Measurements from ENCODE around the gene RNF111. TPM values are rescaled to one million over a fixed set of nuclear protein-coding genes. Genes with fewer than 3 reads are reported as not detected.

The RNF111 gene
- total RNA-seq, 2 experiments from 2014 or later: 22.6 to 25.0 TPM

DNA sequence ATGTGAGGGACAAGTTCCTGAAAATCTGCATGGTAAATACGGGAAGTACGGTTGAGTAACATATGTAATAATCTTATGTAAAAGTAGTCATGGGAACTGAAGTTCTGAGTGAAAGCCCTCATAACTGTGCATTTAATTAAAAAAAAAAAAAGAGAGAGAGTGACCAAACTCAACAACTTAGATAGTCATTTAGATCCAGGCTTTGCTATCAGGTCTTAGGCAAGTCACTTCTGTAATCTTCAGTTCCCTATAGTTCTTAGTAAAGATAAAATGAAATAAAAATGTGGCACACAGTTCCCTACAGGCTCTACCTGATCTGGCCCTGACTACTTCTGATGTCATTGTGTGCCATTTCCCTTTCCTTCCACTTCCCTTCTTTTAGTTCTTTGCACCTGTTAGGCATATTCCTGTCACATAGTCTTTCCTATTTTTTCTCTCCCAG lies 15.0 kb downstream of the RNF111 start:
- no peak overlapping the region for H3K27ac Mint-ChIP-seq

DNA sequence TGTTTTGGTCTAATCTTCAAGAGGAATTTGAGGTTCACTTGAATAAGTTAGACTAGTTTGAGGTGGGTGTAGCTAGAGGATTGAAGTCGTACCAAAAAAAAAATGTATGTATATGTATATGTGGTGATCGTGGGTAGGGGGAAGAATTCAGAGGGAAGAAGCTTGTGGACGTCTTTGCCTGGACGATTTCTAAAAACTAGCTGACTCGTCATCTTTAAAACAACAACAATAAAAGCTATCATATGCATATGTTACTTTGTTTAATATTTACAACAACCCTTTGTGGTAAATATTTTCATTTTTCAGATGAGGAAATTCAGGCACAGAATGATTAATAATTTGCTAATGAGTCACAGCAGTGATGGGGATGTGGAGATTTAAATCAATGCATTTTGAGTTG lies 18.1 kb downstream of the RNF111 start:
- H3K27me3 Mint-ChIP-seq: no peaks in the 10 kb centered on the region
- no peak for DNase-seq
- no peak overlapping the region for H3K4me3 Mint-ChIP-seq
- intact Hi-C loops (cut with micrococcal nuclease): no loop called here
- H3K9me3 Mint-ChIP-seq: no peaks in the 10 kb centered on the region
- ChIA-PET CTCF (interaction anchor here (0.6 kb wide), 1 partner anchor 557 kb away, joined by 3 read pairs; no protein-coding TSS in a partner anchor), POLR2A (no interaction called here)
- H3K4me1 Mint-ChIP-seq (ENCODE audit: low read depth): peaks cover 32% of the 10 kb centered on the region
- peaks cover 15% of the 10 kb centered on the region for H3K36me3 Mint-ChIP-seq
- H3K27ac Mint-ChIP-seq: no peak overlapping the region

More for the DNA sequence above, 15.0 kb downstream of the RNF111 start:
- peaks cover 41% of the 10 kb centered on the region for H3K4me1 Mint-ChIP-seq (ENCODE audit: low read depth)
- ChIA-PET POLR2A (no interaction called here), CTCF (no interaction called here)
- H3K27me3 Mint-ChIP-seq: no peaks in the 10 kb centered on the region
- DNase-seq: no peak
- intact Hi-C loops (cut with micrococcal nuclease): no loop called here
- no peak overlapping the region for H3K4me3 Mint-ChIP-seq
- H3K9me3 Mint-ChIP-seq: no peaks in the 10 kb centered on the region
- peaks cover 15% of the 10 kb centered on the region for H3K36me3 Mint-ChIP-seq

DNA sequence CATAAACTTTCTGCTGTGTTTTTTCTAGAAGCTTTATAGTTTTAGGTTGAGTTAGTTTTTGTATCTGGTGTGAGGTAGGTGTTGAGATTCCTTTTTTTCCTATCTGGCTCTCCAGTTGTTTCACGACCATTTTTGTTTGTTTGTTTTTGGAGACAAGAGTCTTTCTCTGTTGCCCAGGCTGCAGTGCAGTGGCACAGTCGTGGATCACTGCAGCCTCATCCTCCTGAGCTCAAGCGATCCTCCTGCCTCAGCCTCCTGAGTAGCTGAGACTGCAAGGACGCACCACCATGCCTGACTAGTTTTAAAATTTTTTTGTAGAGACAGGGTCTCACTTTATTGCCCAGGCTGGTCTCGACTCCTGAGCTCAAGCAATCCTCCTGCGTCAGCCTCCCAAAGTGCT lies 20.6 kb downstream of the RNF111 start:
- no peak overlapping the region for H3K4me3 Mint-ChIP-seq
- no peaks in the 10 kb centered on the region for H3K9me3 Mint-ChIP-seq
- no peak overlapping the region for H3K27ac Mint-ChIP-seq
- peaks cover 27% of the 10 kb centered on the region for H3K4me1 Mint-ChIP-seq (ENCODE audit: low read depth)
- DNase-seq: no peak
- intact Hi-C loops (cut with micrococcal nuclease): no loop called here
- CTCF ChIA-PET: no interaction called here
- no peaks in the 10 kb centered on the region for H3K27me3 Mint-ChIP-seq
- POLR2A ChIA-PET: no interaction called here
- peaks cover 18% of the 10 kb centered on the region for H3K36me3 Mint-ChIP-seq

DNA sequence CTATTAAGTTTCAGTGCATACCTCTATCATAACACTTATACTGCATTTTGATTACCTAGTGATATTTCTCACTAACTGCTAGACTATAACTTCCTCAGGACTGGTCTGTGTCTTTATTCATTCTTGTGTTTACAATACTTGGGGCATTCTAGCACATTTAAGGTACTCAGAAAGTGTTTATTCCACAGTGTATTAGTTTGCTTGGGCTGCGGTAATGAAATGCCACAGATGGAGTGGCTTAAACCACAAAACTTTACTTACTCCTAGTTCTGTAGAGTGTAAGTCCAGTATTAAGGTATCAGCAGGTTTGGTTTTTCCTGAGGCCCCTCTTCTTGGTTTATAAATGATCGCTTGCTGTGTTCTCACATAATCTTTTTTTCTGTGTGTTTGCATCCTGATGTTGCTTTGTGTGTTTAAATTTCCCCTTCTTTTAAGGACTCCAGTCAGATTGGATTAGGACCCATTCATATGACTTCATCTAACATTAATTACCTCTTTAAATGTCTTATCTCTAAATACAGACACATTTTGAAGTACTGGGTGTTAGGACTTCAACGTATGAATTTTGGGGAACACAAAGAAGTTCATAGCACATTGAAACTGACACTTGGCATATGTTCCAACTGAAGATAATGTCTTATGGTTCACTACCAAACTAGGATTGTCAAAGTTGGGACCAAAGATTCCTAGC lies 23.9 kb downstream of the RNF111 start:
- Mint-ChIP-seq H3K27me3 (no peaks in the 10 kb centered on the region), H3K4me3 (no peak overlapping the region), H3K4me1 (ENCODE audit: low read depth) (peaks cover 25% of the 10 kb centered on the region), H3K27ac (no peak overlapping the region), H3K36me3 (peaks cover 9% of the 10 kb centered on the region), H3K9me3 (no peaks in the 10 kb centered on the region)
- POLR2A ChIA-PET: no interaction called here
- CTCF ChIA-PET: no interaction called here
- no peak for DNase-seq
- intact Hi-C loops (cut with micrococcal nuclease): no loop called here

DNA sequence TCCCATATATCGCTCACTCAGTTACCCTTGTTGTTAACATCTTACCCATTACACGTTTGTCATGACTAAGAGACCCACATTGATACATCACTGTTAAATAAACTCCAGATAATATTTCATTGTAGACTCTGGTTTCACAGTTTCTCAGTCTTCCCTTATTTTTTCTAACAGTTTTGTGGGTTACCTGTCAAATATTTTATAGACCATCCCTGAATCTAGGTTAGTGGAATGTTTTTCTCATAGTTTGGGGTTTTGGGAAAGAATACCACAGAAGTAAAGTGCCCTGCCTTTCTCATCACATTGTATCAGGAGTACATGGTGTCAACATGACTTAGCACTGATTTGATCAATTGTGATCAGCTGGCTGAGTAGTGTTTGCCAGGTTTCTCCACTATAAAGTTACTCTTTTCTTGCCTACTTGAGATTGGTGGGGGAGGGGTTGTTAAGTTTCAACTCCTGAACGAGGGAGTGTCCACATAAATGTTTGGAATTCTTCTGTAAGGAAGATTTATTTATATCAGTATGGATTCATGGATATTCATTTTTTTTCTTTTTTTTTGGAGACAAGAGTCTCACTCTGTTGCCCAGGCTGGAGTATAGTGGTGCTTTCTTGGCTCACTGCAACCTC lies 25.9 kb downstream of the RNF111 start:
- H3K27me3 Mint-ChIP-seq: no peaks in the 10 kb centered on the region
- ChIA-PET CTCF (interaction anchor here (0.6 kb wide), 1 partner anchor 576 kb away, joined by 3 read pairs; no protein-coding TSS in a partner anchor), POLR2A (no interaction called here)
- no peak overlapping the region for H3K4me3 Mint-ChIP-seq
- DNase-seq: no peak
- intact Hi-C loops (cut with micrococcal nuclease): no loop called here
- no peaks in the 10 kb centered on the region for H3K9me3 Mint-ChIP-seq
- no peak overlapping the region for H3K27ac Mint-ChIP-seq
- H3K36me3 Mint-ChIP-seq: peaks cover 9% of the 10 kb centered on the region
- peaks cover 18% of the 10 kb centered on the region for H3K4me1 Mint-ChIP-seq (ENCODE audit: low read depth)

DNA sequence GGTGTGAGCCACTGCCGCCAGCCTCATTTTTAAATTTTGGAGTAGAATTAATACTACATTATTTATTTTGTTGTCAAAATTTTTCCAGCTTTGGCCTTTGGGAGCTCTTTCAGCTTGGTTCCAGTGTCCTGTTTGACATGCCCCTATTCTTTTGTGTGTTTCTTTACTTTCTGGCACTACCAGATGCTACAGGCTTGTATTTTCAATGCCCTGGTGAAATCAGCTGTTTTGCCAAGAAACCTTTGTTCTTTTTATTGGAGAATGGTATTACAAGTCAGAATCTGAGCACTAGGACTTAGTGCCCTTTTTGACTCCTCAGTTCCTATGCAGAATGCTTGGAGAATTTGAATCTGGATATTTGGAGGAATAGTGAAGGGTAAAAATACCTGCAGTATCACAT lies 26.6 kb downstream of the RNF111 start:
- POLR2A ChIA-PET: no interaction called here

DNA sequence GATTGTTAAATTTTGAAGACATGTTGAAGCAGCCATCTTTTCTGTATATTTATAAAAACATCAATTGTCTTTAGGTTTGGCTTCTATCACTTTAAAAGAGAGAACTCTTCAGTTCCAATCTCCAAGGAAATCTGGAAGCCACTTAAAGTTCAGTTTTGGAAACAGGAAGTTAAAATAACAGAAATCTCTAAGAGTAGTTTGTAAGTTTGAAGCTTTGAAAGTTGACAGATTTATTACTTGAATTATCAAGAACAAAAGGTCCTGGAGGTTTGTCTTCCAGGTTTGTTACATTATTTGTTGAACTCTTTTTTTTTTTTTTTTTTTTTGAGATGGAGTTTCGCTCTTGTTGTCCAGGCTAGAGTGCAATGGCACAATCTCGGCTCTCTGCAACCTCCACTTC lies 30.0 kb downstream of the RNF111 start:
- ChIA-PET POLR2A (no interaction called here), CTCF (no interaction called here)
- no peak overlapping the region for H3K27ac Mint-ChIP-seq
- H3K36me3 Mint-ChIP-seq: peaks cover 8% of the 10 kb centered on the region
- intact Hi-C loops (cut with micrococcal nuclease): no loop called here
- no peaks in the 10 kb centered on the region for H3K27me3 Mint-ChIP-seq
- no peak for DNase-seq
- H3K4me3 Mint-ChIP-seq: no peak overlapping the region
- peaks cover 15% of the 10 kb centered on the region for H3K4me1 Mint-ChIP-seq (ENCODE audit: low read depth)
- no peaks in the 10 kb centered on the region for H3K9me3 Mint-ChIP-seq

More for the DNA sequence above, 26.6 kb downstream of the RNF111 start:
- no peak overlapping the region for H3K27ac Mint-ChIP-seq
- CTCF ChIA-PET: no interaction called here
- H3K4me3 Mint-ChIP-seq: no peak overlapping the region
- no peak for DNase-seq
- intact Hi-C loops (cut with micrococcal nuclease): no loop called here
- no peaks in the 10 kb centered on the region for H3K9me3 Mint-ChIP-seq
- H3K4me1 Mint-ChIP-seq (ENCODE audit: low read depth): peaks cover 18% of the 10 kb centered on the region
- H3K27me3 Mint-ChIP-seq: no peaks in the 10 kb centered on the region
- H3K36me3 Mint-ChIP-seq: peaks cover 9% of the 10 kb centered on the region

DNA sequence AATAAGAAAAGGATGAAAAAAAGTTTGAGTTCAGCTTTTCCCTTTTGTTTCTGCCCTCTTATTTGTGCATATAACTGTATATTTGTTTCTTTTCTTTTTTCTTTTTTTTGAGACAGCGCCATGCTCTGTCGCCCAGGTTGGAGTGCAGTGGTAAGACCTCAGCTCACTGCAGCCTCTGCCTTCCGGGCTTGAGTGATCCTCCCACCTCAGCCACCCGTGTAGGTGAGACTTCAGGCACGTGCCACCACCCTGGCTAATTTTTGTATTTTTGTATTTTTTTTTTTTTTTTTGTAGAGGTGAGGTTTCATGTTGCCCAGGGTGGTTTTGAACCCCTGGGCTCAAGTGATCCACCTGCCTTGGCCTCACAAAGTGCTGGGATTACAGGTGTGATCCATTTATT lies 31.4 kb downstream of the RNF111 start:
- Mint-ChIP-seq H3K9me3 (no peaks in the 10 kb centered on the region), H3K27ac (no peak overlapping the region), H3K4me1 (ENCODE audit: low read depth) (peaks cover 10% of the 10 kb centered on the region), H3K27me3 (no peaks in the 10 kb centered on the region), H3K36me3 (peaks cover 8% of the 10 kb centered on the region), H3K4me3 (no peak overlapping the region)
- intact Hi-C loops (cut with micrococcal nuclease): no loop called here
- no peak for DNase-seq
- ChIA-PET CTCF (interaction anchor here (0.7 kb wide), 1 partner anchor 8 kb away, joined by 4 read pairs; no protein-coding TSS in a partner anchor), POLR2A (no interaction called here)

DNA sequence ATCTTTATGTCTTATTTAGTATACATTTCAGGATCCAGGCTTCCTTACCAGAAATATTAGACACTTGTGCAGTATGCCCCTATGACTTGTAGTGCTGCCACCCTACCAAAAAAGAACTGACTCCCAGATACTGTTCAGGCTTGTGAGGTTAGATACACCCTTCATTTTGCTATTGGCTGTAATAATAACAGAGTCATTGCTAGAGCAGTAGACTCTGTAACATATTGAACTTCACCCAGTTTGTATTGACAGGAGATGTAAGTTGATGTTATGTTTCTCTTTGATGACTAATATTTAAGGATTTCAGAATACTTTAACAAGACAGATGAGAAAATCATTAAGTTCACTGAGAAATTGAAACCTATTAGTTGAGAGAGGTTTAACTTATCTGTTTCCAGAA lies 32.9 kb downstream of the RNF111 start:
- intact Hi-C loops (cut with micrococcal nuclease): no loop called here
- Mint-ChIP-seq H3K27ac (no peak overlapping the region), H3K27me3 (no peaks in the 10 kb centered on the region), H3K9me3 (no peaks in the 10 kb centered on the region), H3K4me1 (ENCODE audit: low read depth) (peaks cover 9% of the 10 kb centered on the region), H3K36me3 (peaks cover 9% of the 10 kb centered on the region), H3K4me3 (no peak overlapping the region)
- CTCF ChIA-PET: no interaction called here
- no peak for DNase-seq
- POLR2A ChIA-PET: no interaction called here

DNA sequence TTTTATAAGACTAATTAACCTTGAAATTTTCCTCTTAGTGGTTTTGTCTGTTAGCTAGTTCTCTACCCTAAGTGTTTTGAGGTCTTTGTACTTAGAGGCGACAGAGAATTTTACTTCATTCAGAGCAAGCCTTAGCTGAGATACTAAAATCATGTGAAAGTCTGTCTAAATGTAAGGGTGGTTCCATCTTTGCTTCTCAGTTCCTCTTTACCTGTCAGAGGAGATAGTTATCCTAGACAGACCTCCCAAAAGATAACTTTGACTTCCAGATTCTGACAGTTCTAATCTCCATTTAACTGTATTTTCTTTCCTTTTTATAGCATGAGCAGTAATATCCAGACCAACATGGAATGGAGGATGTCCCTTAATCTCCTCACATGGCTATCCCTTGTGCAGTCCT lies 34.7 kb downstream of the RNF111 start:
- Mint-ChIP-seq H3K36me3 (peaks cover 7% of the 10 kb centered on the region), H3K4me1 (ENCODE audit: low read depth) (peaks cover 15% of the 10 kb centered on the region), H3K9me3 (no peaks in the 10 kb centered on the region), H3K27me3 (no peaks in the 10 kb centered on the region), H3K27ac (no peak overlapping the region), H3K4me3 (no peak overlapping the region)
- ChIA-PET POLR2A (no interaction called here), CTCF (interaction anchor here (0.8 kb wide), 1 partner anchor 12 kb away, joined by 3 read pairs; no protein-coding TSS in a partner anchor)
- no peak for DNase-seq
- intact Hi-C loops (cut with micrococcal nuclease): no loop called here

DNA sequence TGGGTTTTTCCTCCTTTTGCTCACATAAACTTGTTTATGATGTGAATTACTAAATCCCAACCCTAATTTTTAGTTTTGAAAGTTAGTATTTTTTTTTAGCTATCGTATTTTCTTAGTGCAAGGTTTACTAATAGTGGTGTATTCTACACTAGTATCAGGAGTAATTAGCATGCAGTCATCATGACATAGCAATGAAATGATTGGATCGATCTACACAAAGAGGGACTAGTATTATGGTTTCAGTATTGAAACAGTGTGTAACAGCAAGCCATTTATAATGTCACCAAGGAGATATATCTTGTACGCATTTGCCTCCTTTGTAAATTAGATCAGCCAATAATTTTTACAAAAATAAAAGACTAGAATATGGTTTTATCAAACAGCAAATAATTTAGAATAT lies 38.7 kb downstream of the RNF111 start:
- H3K4me1 Mint-ChIP-seq (ENCODE audit: low read depth): peaks cover 26% of the 10 kb centered on the region
- no peaks in the 10 kb centered on the region for H3K9me3 Mint-ChIP-seq
- no peaks in the 10 kb centered on the region for H3K27me3 Mint-ChIP-seq
- CTCF ChIA-PET: no interaction called here
- H3K36me3 Mint-ChIP-seq: peaks cover 8% of the 10 kb centered on the region
- no peak for DNase-seq
- H3K4me3 Mint-ChIP-seq: no peak overlapping the region
- intact Hi-C loops (cut with micrococcal nuclease): loop anchor here (5.0 kb wide), 1 partner anchor 46 kb away; no protein-coding TSS in a partner anchor
- POLR2A ChIA-PET: no interaction called here
- no peak overlapping the region for H3K27ac Mint-ChIP-seq

DNA sequence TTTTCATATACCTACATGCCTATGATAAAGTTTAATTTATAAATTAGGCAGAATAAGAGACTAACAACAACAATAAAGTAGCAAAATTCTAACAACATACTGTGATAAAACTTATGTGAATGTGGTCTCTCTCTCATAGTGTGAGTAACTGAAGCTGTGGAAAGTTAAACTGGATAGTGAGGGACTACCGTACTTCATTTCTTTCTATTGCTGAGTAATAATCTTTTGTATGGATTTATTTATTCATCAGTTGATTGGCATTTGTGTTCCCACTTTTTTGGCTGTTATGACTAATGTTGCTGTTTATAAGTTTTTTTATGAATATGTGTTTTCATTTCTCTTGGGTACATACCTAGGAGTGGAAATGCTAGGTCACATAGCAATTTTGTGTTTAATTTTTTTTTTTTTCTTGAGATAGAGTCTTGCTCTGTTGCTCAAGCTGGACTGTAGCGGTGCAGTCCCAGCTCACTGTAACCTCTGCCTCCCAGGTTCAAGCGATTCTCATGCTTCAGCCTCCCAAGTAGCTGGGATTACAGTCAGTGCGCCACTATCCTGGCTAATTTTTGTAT lies 41.0 kb downstream of the RNF111 start:
- Mint-ChIP-seq H3K4me1 (ENCODE audit: low read depth) (peaks cover 37% of the 10 kb centered on the region), H3K27me3 (no peaks in the 10 kb centered on the region), H3K4me3 (no peak overlapping the region), H3K36me3 (peaks cover 15% of the 10 kb centered on the region), H3K9me3 (no peaks in the 10 kb centered on the region), H3K27ac (no peak overlapping the region)
- intact Hi-C loops (cut with micrococcal nuclease): loop anchor here (1.0 to 5.0 kb wide), 3 partner anchors 11 to 50 kb away; no protein-coding TSS in a partner anchor
- ChIA-PET CTCF (interaction anchor here (0.6 kb wide), 1 partner anchor 255 kb away, joined by 4 read pairs; no protein-coding TSS in a partner anchor), POLR2A (no interaction called here)
- no peak for DNase-seq
